Uterus (tissue), 4 donors: ENCODE measurements around the gene PGLYRP2. TPM values are rescaled to one million over a fixed set of nuclear protein-coding genes. Genes with fewer than 3 reads are reported as not detected.
"Not testable (repeated sequence)": the region's sequence is repeated elsewhere in the genome, so short reads cannot be mapped to it uniquely, and the experiment has no call there.

ENCODE experiments used
- DNase-seq, 2 donors: peaks; one replicate each; pipeline ENCODE4 v3.0.0-alpha.2; 2019 to 2020
- H3K27ac ChIP-seq, 2 donors: fragments of 200-600 bp; sonication (generic); 1 replicate in 1 of 2; 2 replicates in 1 of 2; pipeline ENCODE4 v1.5.1; 2016 to 2018
- H3K27me3 ChIP-seq, 2 donors: fragments of 200-600 bp; sonication (generic); one replicate each; pipeline ENCODE4 v1.5.1; 2018 to 2019; ENCODE audit warnings: control low read depth in 1 of 2
- H3K36me3 ChIP-seq, 2 donors: fragments of 200-600 bp; sonication (generic); one replicate each; pipeline ENCODE4 v1.5.1; 2019; ENCODE audit warnings: control low read depth in 1 of 2
- H3K4me1 ChIP-seq, 2 donors: fragments of 200-600 bp; sonication (generic); one replicate each; pipeline ENCODE4 v1.5.1; 2018 to 2019; ENCODE audit warnings: control low read depth in 1 of 2
- H3K4me3 ChIP-seq, 2 donors: fragments of 200-600 bp; sonication (generic); 1 replicate in 1 of 2; 2 replicates in 1 of 2; pipeline ENCODE4 v1.5.1; 2018 to 2019; ENCODE audit warnings: mild to moderate bottlenecking in 1 of 2
- H3K9me3 ChIP-seq, 2 donors: fragments of 200-600 bp; sonication (generic); one replicate each; pipeline ENCODE4 v1.5.1; 2019; ENCODE audit warnings: control low read depth in 1 of 2
- CTCF ChIP-seq, 4 experiments: fragments of 200-600 bp in 2 of 4; fragments of 450-650 bp in 2 of 4; sonication (generic) in 2 of 4; IDR thresholded peaks; one replicate each; pipeline ENCODE4 v1.5.1; 2016 to 2019; ENCODE audit warnings: antibody characterized with exemption in 4 of 4, mild to moderate bottlenecking in 2 of 4, moderate library complexity in 1 of 4
- POLR2A ChIP-seq, 2 donors: fragments of 450-650 bp; IDR thresholded peaks; one replicate each; pipeline ENCODE4 v1.6.1; 2016; ENCODE audit warnings: antibody characterized with exemption in 2 of 2, mild to moderate bottlenecking in 1 of 2, moderate library complexity in 1 of 2
- intact Hi-C: fragments of 100-400 bp; cut with DNase I; formaldehyde crosslinking; loops from one replicate; pipeline ENCODE4 v1.15.1; 2023; ENCODE audit warnings: low total_unique reads
- total RNA-seq, 4 donors: library from RNA; depleted of rRNA in 3 of 4; stranded (reverse); fragments of >200 nt in 3 of 4; gene quantifications; one replicate each; pipeline versions ENCODE4 v1.1.0 to v1.2.4, GENCODE V29; 2014 to 2023
- donor health status: DM: yes; HTN: yes; CAD: no.

The PGLYRP2 gene
- total RNA-seq, 4 donors from 2014 or later, result not detected

GRCh38 chr19:15488489-15489226 lies 9.4 kb upstream of the PGLYRP2 start:
- no peak for TF ChIP-seq CTCF (IDR thresholded peaks at IDR 0.05)
- TF ChIP-seq POLR2A (IDR thresholded peaks at IDR 0.05), result no peak
- Histone ChIP-seq H3K9me3 (no peaks in the 10 kb centered on the region), H3K27ac (no peak overlapping the region), H3K4me3 (no peak overlapping the region), H3K4me1 (no peaks in the 10 kb centered on the region), H3K36me3 (no peaks in the 10 kb centered on the region), H3K27me3 (no peaks in the 10 kb centered on the region)
- peak; percentile 26 to 28 for DNase-seq
- intact Hi-C loops, result no loop called here

- Histone ChIP-seq H3K9me3 (no peaks in the 10 kb centered on the region), H3K36me3 (no peaks in the 10 kb centered on the region), H3K4me3 (no peak overlapping the region), H3K4me1 (no peaks in the 10 kb centered on the region), H3K27ac (no peak overlapping the region), H3K27me3 (no peaks in the 10 kb centered on the region)
- TF ChIP-seq CTCF (IDR thresholded peaks at IDR 0.05) (no peak), POLR2A (IDR thresholded peaks at IDR 0.05) (no peak)
- intact Hi-C loops, result no loop called here
- no peak for DNase-seq
Observed at GRCh38 chr19:15487038-15487437, 7.7 kb upstream of the PGLYRP2 start.

- H3K9me3 ChIP-seq, H3K27me3 ChIP-seq, intact Hi-C loops, H3K4me1 ChIP-seq, H3K36me3 ChIP-seq, H3K4me3 ChIP-seq: not testable (repeated sequence)
- H3K27ac ChIP-seq, result peak overlapping the region in 1 of 2 donors; percentile 48
- peak in 1 of 2 donors; percentile 62 for DNase-seq
Observed at GRCh38 chr19:15485768-15486167, 6.5 kb upstream of the PGLYRP2 start.

GRCh38 chr19:15480996-15481395 lies 1.7 kb upstream of the PGLYRP2 start:
- H3K27ac ChIP-seq, H3K4me3 ChIP-seq, H3K27me3 ChIP-seq, H3K4me1 ChIP-seq, H3K9me3 ChIP-seq, intact Hi-C loops, DNase-seq, H3K36me3 ChIP-seq: not testable (repeated sequence)

- Histone ChIP-seq H3K4me3 (no peak overlapping the region), H3K27me3 (no peaks in the 10 kb centered on the region), H3K36me3 (no peaks in the 10 kb centered on the region), H3K27ac (no peak overlapping the region), H3K4me1 (no peaks in the 10 kb centered on the region), H3K9me3 (no peaks in the 10 kb centered on the region)
- TF ChIP-seq CTCF (IDR thresholded peaks at IDR 0.05) (no peak), POLR2A (IDR thresholded peaks at IDR 0.05) (no peak)
- no peak for DNase-seq
- intact Hi-C loops, result no loop called here
Observed at GRCh38 chr19:15476325-15476724, 3.0 kb downstream of the PGLYRP2 start.

GRCh38 chr19:15475611-15476010 lies 3.7 kb downstream of the PGLYRP2 start:
- no peaks in the 10 kb centered on the region for H3K4me1 ChIP-seq
- intact Hi-C loops, result no loop called here
- H3K27me3 ChIP-seq, result no peaks in the 10 kb centered on the region
- H3K9me3 ChIP-seq, result no peaks in the 10 kb centered on the region
- DNase-seq, result no peak
- H3K4me3 ChIP-seq, result no peak overlapping the region
- no peaks in the 10 kb centered on the region for H3K36me3 ChIP-seq
- TF ChIP-seq POLR2A (IDR thresholded peaks at IDR 0.05) (no peak), CTCF (IDR thresholded peaks at IDR 0.05) (no peak)
- H3K27ac ChIP-seq, result no peak overlapping the region
